VCaP (cell line): Measurements from ENCODE around the gene ALDH18A1.

Experiments
- H3K27ac ChIP-seq: fragments of 450-650 bp; 2 replicates; pipeline ENCODE4 v1.5.1; 2017
- TF ChIP-seq, protein P1 (sequence below): fragments of 450-650 bp; conservative IDR thresholded peaks from 2 replicates; pipeline ENCODE4 v1.5.1; 2017; ENCODE audit warnings: mild to moderate bottlenecking, moderate library complexity

Gene ALDH18A1

DNA sequence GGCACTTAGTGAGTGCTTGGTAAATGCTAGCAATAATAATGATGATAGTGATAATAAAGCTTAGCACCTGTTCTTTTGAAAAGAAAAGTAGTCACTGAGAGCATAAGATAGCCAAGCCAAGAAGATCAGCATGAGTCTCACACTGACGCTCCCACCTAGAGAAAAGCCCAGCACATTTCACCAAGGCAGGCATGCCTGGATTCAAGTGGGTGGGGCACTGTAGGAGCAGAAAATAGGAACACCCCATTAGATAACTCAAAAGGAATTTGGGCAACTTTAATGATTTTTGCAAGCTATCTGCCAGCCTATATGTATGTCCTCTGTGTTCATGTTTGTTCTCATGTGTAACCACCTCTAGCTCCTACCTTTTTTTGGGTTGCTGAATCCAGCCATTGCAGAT, 77.2 kb downstream of the ALDH18A1 start:
- TF ChIP-seq, protein P1, sequence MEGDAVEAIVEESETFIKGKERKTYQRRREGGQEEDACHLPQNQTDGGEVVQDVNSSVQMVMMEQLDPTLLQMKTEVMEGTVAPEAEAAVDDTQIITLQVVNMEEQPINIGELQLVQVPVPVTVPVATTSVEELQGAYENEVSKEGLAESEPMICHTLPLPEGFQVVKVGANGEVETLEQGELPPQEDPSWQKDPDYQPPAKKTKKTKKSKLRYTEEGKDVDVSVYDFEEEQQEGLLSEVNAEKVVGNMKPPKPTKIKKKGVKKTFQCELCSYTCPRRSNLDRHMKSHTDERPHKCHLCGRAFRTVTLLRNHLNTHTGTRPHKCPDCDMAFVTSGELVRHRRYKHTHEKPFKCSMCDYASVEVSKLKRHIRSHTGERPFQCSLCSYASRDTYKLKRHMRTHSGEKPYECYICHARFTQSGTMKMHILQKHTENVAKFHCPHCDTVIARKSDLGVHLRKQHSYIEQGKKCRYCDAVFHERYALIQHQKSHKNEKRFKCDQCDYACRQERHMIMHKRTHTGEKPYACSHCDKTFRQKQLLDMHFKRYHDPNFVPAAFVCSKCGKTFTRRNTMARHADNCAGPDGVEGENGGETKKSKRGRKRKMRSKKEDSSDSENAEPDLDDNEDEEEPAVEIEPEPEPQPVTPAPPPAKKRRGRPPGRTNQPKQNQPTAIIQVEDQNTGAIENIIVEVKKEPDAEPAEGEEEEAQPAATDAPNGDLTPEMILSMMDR, result no peak
- no peak overlapping the region for H3K27ac ChIP-seq

- TF ChIP-seq, protein P1, result no peak
- no peak overlapping the region for H3K27ac ChIP-seq
Observed at GRCh38 chr10:95578619-95579018, 77.9 kb downstream of the ALDH18A1 start.

- TF ChIP-seq, protein P1, result no peak
- H3K27ac ChIP-seq, result no peak overlapping the region
Observed at GRCh38 chr10:95574649-95575365, 81.7 kb downstream of the ALDH18A1 start.

DNA sequence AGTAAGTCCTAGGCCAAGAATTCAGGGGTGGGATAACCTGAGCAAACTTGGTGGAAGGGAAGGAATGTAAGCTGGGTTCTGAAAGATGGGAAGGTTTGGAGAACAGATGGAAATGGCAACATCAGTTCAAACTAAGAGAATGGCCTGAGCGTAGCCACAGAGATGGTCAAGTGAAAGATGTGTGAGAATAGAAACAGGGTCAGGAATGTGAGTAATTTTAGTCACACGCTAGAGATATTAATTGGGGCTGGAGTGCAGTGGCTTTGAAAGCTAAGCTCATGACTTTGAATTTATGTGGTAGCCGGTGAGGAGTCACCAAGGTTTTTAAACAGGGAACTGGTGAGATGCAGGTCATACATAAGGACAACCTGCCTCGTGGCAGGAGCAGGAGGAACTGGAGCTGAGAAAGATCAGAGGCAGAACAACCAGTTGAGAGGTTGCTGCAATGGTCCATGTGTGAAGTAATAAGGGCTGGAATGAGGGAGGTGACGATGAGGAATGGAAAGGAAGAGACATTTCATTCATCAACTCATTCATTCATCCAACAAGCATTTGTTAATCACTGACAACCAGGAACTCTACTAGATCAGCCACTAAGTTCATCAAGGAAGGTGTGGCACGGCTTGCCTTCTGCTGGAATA, 82.4 kb downstream of the ALDH18A1 start:
- TF ChIP-seq, protein P1, result no peak

GRCh38 chr10:95573527-95573926, 83.0 kb downstream of the ALDH18A1 start:
- TF ChIP-seq, protein P1, result no peak
- no peak overlapping the region for H3K27ac ChIP-seq

More for the DNA sequence above, 82.4 kb downstream of the ALDH18A1 start:
- no peak overlapping the region for H3K27ac ChIP-seq

DNA sequence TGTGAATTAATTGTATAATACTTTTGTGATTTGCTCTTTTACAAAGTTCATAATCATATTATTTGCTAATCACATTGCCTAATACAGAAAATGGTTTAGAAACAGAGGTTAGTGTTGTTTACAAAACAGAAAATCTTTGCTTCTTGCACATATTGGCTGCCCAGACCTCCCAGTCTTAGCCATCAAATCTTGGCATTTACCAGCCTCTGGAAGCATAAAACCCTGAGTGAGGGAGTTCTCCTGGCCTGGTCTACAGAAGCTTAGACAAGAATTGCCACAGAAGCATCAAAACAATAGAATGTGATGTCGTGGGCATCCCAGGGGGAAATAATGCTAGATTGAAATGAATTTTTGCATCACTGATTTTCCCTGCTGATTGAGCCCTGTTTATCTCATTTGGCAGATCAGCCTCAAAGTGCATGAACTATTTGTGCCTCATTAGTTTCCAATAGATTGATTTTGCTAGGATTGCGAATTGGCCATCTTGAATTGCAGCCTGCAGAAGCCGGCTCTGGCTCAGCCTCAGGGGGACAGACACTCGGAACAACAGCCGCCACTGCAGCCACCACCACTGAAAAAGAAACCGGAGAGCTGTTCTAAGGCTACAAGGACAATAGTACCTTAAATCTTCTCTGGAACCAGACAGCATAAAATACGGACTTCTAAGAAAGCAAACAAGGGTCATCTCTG, 84.2 kb downstream of the ALDH18A1 start:
- H3K27ac ChIP-seq, result no peak overlapping the region
- TF ChIP-seq, protein P1, result no peak

DNA sequence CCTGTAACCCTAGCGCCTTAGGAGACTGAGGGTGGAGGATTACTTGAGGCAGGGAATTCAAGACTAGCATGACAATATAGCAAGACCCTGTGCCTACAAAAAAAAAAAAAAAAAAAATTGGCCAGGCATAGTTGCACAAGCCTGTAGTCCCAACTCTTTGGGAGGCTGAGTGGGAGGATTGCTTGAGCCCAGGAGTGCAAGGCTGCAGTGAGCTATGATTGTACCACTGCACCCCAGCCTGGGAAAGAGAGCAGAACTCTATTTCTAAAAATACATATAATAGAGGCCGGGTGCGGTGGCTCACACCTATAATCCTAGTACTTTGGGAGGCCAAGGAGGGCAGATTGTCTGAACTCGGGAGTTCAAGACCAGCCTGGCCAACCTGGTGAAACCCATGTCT, 85.1 kb downstream of the ALDH18A1 start:
- TF ChIP-seq, protein P1, result no peak
- H3K27ac ChIP-seq, result no peak overlapping the region
